ENCODE results near the gene GLT6D1. TPM values are rescaled to one million over a fixed set of nuclear protein-coding genes. Genes with fewer than 3 reads are reported as not detected.

The GLT6D1 gene
- total RNA-seq, 1 donor from 2014 or later: not detected

DNA sequence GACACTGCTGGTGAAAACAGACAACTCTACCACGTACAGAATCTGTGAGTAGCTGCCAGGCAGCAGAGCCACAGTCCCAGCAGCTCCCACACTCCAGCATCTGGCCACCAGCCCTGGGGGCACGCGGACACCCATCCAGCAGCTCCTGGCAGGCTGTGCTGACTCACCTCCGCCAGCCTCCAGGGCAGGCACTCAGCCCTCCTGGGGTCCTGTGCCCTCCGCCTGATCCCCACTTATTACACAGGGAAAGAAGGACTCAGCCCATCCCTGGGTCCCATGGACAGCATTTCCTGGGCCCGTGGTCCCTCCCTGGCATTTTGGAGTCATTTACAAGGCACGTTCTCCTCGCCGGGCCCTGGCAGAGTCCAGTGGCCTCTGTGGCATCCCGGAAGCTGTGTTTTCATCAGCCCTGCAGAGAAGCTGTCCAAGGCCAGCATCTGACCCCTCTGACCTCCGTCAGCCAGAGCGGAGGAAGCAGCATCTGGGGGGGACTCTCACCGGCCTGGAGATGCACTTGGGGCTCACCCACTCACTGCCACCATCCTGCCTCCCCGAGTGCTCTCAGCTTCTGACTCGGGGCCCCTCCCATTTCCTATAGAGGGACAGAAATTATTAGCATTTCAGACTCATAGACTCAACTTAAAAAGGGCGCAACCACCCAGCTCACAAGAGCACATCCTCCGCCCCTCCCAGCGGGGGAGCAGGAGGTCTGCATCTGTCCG is 56.2 kb downstream of the GLT6D1 start:
- no peak for ATAC-seq

DNA sequence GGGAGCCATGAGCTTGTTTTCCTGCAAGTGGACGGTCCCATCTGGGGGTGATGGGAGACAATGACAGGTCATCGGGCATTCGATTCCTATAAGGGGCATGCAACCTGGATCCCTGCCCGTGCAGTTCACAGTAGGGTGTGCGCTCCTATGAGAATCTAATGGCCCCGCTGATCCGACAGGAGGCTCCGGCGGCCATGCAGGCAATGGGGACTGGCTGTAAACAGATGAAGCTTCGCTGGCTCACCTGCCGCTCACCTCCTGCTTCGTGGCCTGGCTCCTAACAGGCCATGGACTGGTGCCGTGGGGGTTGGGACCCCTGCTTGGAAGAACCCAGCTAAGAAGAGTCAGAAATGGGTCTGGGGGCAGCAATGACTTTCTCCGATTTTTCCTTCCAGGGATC is 56.8 kb downstream of the GLT6D1 start:
- ATAC-seq: no peak

DNA sequence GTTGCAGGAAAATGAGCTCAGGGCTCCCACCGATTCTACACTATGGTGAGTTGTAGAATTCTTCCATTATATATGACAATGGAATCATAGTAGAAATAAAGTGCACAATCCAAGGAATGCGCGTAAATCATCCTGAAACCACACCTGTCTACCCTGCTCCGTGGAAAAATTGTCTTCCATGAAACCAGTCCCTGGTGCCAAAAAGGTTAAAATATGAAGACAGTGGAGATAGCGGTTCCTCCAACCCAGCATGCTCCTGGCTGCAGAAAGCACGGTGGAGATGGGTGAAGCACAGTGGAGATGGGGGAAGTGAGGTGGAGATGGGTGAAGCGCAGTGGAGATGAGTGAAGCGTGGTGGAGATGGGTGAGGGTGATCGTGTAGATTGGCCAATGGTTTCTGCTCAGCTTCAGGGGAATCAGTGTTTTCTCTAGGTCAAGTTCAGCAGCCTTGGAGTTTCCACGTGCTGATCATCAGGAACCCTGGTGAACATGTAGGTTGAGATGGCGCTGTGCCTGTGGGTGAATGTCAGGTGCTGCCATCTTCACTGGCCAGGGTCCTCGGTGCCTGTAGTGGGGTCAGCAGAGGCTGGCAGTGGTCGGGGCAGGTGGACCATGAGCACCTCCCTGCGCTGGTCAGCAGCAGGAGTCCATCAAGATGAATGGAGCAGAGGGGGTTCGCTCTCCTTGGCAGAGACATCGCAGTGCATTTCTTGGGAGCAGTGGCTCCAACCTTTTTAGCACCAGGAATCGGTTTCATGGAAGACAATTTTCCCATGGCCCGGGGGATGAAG is 57.5 kb downstream of the GLT6D1 start:
- ATAC-seq: no peak

DNA sequence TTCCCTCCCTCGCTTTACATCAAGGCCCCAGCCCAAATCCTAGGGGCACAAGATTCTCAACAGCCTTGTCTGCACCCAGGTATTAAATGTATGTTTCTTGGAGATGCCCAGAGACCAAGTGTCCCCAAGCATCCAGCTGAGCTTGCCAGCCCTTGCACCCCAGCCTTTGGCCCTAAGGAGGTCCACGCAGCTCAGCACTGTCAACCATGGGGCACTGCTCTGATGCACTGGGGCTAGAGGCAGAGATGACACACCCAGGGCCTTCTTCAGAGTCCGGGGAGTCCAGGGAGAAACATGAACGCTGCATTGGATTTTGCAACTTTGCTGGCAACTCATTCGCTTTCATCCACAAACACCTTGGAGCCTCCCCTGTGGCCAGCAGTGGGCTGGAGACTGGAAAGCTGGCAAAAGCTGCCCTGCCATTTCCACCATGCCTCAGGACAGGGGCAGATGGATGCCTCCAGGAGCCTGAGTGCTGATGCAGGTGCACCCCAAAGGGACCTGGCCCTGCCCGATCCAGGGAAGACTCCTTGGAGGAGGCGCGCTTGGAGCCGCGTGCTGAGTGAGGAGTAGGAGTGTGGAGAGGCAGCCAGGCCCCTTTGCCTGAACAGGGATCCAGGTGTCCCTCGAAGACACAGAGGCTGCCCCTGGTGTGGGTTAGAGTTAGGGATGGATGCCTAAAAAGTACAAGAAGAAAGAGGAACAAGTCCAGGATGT is 58.5 kb downstream of the GLT6D1 start:
- ATAC-seq: no peak

DNA sequence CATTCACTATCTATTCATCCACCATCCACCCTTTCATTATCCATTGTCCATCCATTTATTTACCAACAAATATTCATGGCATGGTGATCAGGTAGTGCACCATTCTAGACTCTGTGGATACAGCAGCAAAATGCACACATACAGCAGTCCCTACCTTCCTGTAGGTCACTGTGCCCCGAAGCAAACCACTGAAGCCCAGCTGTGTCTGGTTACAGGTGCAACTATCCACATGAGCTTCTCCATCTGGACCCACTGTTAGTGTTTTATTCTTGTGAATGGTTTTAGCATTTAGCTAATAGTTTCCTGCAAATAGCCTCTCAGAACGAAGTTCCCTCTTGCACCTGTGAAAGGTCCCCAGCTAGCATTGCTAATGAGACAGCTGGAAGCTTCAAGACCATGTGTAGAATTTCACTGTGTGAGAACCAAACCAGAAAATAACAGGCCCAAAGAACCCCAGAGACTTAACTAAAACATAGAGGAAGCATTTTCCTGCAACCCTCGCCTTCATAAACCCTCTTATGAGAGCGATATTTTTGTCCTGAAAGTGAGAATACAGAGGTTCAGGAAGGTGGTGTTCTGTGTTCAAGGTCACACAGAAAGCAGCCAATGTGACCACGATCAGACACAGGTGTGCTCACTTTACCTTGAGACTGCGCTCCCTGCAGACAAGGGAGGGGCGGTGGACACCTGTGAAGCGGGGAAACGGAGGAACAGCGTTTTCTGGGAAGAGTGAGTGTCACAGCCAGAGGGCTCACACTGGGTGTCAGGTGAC is 59.3 kb downstream of the GLT6D1 start:
- no peak for ATAC-seq

DNA sequence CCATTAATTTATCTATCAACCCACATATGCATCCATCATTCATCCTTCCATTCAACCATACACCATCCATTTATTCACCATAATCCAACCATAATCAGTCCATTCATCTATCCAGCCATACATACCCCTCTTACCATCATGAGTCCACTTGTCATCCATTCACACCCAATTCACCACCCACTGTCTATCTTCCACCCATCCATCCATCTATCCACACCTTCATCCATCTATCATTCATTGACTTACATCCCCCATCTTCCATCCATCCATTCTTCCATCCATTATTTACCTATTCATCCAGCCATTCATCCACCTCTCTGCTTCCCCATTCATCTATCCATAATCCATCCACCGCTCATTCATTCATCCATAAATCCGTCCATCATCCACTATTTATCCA is 60.0 kb downstream of the GLT6D1 start:
- no peak for ATAC-seq

DNA sequence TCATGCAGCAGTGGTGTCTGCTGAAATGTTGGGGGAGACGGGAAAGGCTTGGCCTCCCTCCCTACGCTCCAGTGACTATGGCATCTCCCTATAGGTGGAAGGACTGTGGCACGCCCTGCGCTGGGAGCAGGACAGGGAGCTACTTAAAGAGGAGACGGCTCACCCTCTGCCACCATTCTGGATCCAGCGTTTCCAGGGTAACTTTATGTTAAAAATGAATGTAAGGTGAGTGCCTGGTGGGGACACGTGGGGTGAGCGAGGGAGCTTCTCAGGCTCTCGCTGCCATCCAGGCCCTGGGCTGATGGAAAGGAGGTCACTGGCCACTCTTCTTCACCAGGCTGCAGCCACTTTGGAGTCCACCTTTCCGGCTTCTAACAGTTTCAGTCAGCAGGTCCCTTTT is 62.1 kb downstream of the GLT6D1 start:
- ATAC-seq: no peak

DNA sequence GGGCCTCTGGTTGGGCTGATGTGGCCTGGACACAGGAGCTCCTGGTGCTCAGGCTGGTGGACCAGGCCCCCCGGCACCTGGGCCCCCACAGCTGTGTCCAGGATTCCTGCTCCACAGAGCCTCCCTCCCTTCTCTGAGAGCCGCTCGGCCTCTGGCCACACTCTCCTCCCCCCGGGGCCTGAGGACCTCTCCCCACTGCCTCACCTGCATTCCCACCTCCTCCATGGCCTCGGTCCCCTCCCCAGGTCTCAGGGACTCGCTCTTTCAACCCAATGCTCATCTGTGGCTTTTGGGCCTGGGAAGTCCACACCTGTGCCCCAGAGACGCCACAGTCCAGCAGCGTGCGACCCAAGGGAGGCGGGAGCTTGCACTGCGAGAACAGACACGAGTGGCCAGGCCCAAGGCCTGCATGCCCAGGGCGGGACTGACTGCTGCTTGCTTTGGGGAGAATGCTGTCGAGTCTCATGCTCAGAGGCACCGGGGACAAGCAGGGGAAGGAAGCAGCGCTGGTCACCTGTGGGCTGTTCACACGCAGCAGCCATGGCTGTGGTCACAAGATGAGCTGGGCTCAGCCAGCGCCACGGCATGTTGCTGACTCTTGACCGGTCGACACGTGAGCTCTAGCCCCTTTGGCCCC is 63.2 kb downstream of the GLT6D1 start:
- no peak for ATAC-seq

DNA sequence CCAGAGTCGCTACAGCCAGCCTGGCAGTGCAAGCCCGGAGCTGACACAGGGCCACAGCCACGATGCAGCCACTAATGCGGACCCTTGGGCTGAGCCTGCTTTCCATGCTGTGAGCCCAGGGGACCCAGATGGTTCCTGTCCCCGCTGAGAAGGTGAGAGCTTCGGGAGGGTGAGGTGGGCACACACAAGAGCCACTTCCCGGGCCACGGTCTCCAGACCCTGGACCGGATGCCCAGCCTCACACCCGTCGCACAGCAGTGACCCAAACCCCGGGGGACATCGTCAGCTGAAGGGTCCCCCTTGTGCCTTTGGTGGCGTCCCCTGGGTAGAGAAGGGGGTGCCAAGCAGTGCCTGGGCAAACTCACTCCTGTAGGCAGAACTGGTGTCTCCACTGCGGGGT is 64.4 kb downstream of the GLT6D1 start:
- no peak for ATAC-seq

DNA sequence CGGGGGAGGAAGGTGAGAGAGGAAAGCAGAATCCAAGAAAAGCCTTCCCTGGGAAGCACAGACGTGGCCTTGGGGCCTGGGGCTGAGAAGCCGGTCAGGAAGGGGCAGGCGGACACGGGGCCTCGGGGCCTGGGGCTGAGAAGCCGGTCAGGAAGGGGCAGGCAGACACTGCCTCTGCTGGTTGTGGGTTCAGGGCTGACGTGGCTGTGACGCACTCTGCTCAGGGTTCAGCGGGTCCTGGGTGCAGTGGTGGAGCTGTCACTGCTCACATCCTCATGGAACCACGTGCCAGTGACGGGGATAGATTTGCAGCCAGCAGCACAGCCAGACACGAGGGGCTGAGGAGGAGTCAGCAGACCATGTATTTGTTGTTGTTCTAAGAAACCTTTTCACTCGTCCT is 65.0 kb downstream of the GLT6D1 start:
- no peak for ATAC-seq

Other genes with a start within 250 kb of the GLT6D1 start
- gene PPP1R26, start 159.8 kb downstream of the GLT6D1 start, total RNA-seq: 5.2 TPM
- 25.5 TPM for gene MRPS2, start 138.9 kb downstream of the GLT6D1 start, total RNA-seq
- gene LCN1, start 118.1 kb downstream of the GLT6D1 start, total RNA-seq: not detected
- gene OBP2A, start 93.4 kb downstream of the GLT6D1 start, total RNA-seq: not detected
- gene PAEP, start 77.8 kb downstream of the GLT6D1 start, total RNA-seq: not detected
- gene LCN9, start 23.8 kb upstream of the GLT6D1 start, total RNA-seq: not detected
- gene SOHLH1, start 59.9 kb upstream of the GLT6D1 start, total RNA-seq: not detected
- not detected for gene KCNT1, start 62.6 kb upstream of the GLT6D1 start, total RNA-seq

Data from esophagus mucosa (tissue), 1 donor.